AML-193 (cell line): ENCODE measurements around the gene SNCA.

Experiments used
- DNase-seq, 2 experiments: peaks; one replicate each; lab custom pipeline; 2025; lab: John Stamatoyannopoulos, UW

The SNCA gene

GRCh38 chr4:89754531-89754930 lies 82.4 kb downstream of the SNCA start:
- no peak for DNase-seq

- DNase-seq, result no peak
These were observed 83.3 kb downstream of the SNCA start for GRCh38 chr4:89753601-89754066.

- DNase-seq, result no peak
These were observed 83.9 kb downstream of the SNCA start for GRCh38 chr4:89752932-89753598.

GRCh38 chr4:89751416-89751815 lies 85.5 kb downstream of the SNCA start:
- DNase-seq, result no peak

- DNase-seq, result no peak
These were observed 90.6 kb downstream of the SNCA start for GRCh38 chr4:89746377-89746776.

- DNase-seq, result no peak
These were observed 91.3 kb downstream of the SNCA start for GRCh38 chr4:89745708-89746107.

GRCh38 chr4:89744914-89745313 lies 92.0 kb downstream of the SNCA start:
- DNase-seq, result no peak

- DNase-seq, result no peak
These were observed 95.2 kb downstream of the SNCA start for GRCh38 chr4:89741768-89742167.

GRCh38 chr4:89739311-89739988 lies 97.5 kb downstream of the SNCA start:
- no peak for DNase-seq

GRCh38 chr4:89737888-89738287 lies 99.1 kb downstream of the SNCA start:
- DNase-seq, result no peak

GRCh38 chr4:89733946-89734345 lies 103.0 kb downstream of the SNCA start:
- no peak for DNase-seq

- DNase-seq, result no peak
These were observed 109.7 kb downstream of the SNCA start for GRCh38 chr4:89727238-89727637.

GRCh38 chr4:89725268-89725667 lies 111.7 kb downstream of the SNCA start:
- no peak for DNase-seq

GRCh38 chr4:89724716-89725115 lies 112.2 kb downstream of the SNCA start:
- DNase-seq, result no peak

- no peak for DNase-seq
These were observed 113.9 kb downstream of the SNCA start for GRCh38 chr4:89723096-89723495.

GRCh38 chr4:89722517-89722916 lies 114.4 kb downstream of the SNCA start:
- DNase-seq, result no peak

- no peak for DNase-seq
These were observed 116.0 kb downstream of the SNCA start for GRCh38 chr4:89720981-89721380.

GRCh38 chr4:89719536-89720090 lies 117.3 kb downstream of the SNCA start:
- DNase-seq, result no peak

GRCh38 chr4:89716893-89717292 lies 120.1 kb downstream of the SNCA start:
- no peak for DNase-seq

- DNase-seq, result no peak
These were observed 121.3 kb downstream of the SNCA start for GRCh38 chr4:89715631-89716030.

GRCh38 chr4:89712827-89713226 lies 124.1 kb downstream of the SNCA start:
- DNase-seq, result no peak

- no peak for DNase-seq
These were observed 124.8 kb downstream of the SNCA start for GRCh38 chr4:89712141-89712540.

GRCh38 chr4:89708903-89709421 lies 128.0 kb downstream of the SNCA start:
- DNase-seq, result no peak
